HG03095 (cell line): ENCODE results near the gene EIF5A.

Source experiments
- ATAC-seq: cut with Tn5 transposase; IDR thresholded peaks from one replicate; pipeline ENCODE4 v1.9.1; 2021; ENCODE audit warnings: moderate library complexity; ENCODE audit not compliant: unreplicated experiment

Gene EIF5A

GRCh38 chr17:7306911-7307685 lies at the start of gene EIF5A:
Gene EIF5A, plus strand, starts transcription at chr17:7307628. Its CDS starts 2,008 bp downstream, at chr17:7309636.
- peak; percentile 51 for ATAC-seq

- ATAC-seq = no peak
Measured at GRCh38 chr17:7258731-7259554, 48.5 kb upstream of the EIF5A start.

GRCh38 chr17:7259555-7259889 lies 47.9 kb upstream of the EIF5A start:
- no peak for ATAC-seq

GRCh38 chr17:7260151-7260550 lies 47.3 kb upstream of the EIF5A start:
- no peak for ATAC-seq

- ATAC-seq = no peak
Measured at GRCh38 chr17:7260651-7261378, 46.6 kb upstream of the EIF5A start.

GRCh38 chr17:7261379-7262191 lies 45.8 kb upstream of the EIF5A start:
- ATAC-seq = no peak

GRCh38 chr17:7262192-7262934 lies 45.1 kb upstream of the EIF5A start, which contains the start of gene CLDN7:
Gene CLDN7, minus strand, starts transcription at chr17:7262478. Its CDS starts 435 bp downstream, at chr17:7262043.
- no peak for ATAC-seq

GRCh38 chr17:7262935-7263800 lies 44.3 kb upstream of the EIF5A start:
- ATAC-seq = no peak

GRCh38 chr17:7263801-7264078 lies 43.7 kb upstream of the EIF5A start:
- no peak for ATAC-seq

- no peak for ATAC-seq
Measured at GRCh38 chr17:7266784-7267183, 40.6 kb upstream of the EIF5A start.

GRCh38 chr17:7279448-7279847 lies 28.0 kb upstream of the EIF5A start:
- no peak for ATAC-seq

GRCh38 chr17:7280519-7281073 lies 26.8 kb upstream of the EIF5A start:
- peak; percentile 63 for ATAC-seq

- no peak for ATAC-seq
Measured at GRCh38 chr17:7281074-7281952, 26.1 kb upstream of the EIF5A start, which contains the start of gene SLC2A4. Gene SLC2A4, plus strand, starts transcription at chr17:7281718. Its CDS starts 217 bp downstream, at chr17:7281935.

GRCh38 chr17:7281953-7282751 lies 25.3 kb upstream of the EIF5A start:
- no peak for ATAC-seq

GRCh38 chr17:7282752-7283321 lies 24.6 kb upstream of the EIF5A start:
- ATAC-seq = no peak

GRCh38 chr17:7283471-7284216 lies 23.8 kb upstream of the EIF5A start:
- no peak for ATAC-seq
